Measurements from ENCODE around the gene GATA5. TPM values are rescaled to one million over a fixed set of nuclear protein-coding genes. Genes with fewer than 3 reads are reported as not detected.

The GATA5 gene
- total and polyA plus RNA-seq, 10 of the 15 experiments (the other 5 are each of a cell fraction or from before 2014, with no cell fraction given): not detected

- ChIA-PET SMC1A (ENCODE audit: uncharacterized antibody, unreplicated experiment) (no interaction called here), RAD21 (ENCODE audit: unreplicated experiment) (no interaction called here), POLR2A (no interaction called here), CTCF (no interaction called here)
- 17% methylated on average over 10 of the region's 10 CpGs for WGBS (ENCODE audit: insufficient coverage, insufficient replicate concordance, low lambda C conversion rate, missing lambda C conversion rate)
- Histone ChIP-seq H3K9ac (ENCODE audit: control insufficient read depth, insufficient read depth, low read length) (no peak overlapping the region), H3K9me3 (replicated peaks; ENCODE audit: control insufficient read depth, insufficient read depth, low read length) (no peaks in the 10 kb centered on the region), H3K27ac (ENCODE audit: control insufficient read depth, insufficient read depth) (no peak overlapping the region), H2AFZ (ENCODE audit: control insufficient read depth, low read depth, low read length) (no peak overlapping the region), H3K27me3 (replicated peaks in 1 of 2; ENCODE audit: control insufficient read depth in 2 of 2, insufficient read depth in 2 of 2, low read length in 1 of 2) (peaks cover 0 to 2% of the 10 kb centered on the region in 2 experiments; a peak in 2 of 4 replicates), H3K4me1 (ENCODE audit: control insufficient read depth, insufficient read depth, low read length) (no peaks in the 10 kb centered on the region), H3K4me3 (no peak overlapping the region), H3K79me2 (ENCODE audit: control insufficient read depth, insufficient read depth, low read length) (no peaks in the 10 kb centered on the region), H3K36me3 (ENCODE audit: control insufficient read depth in 2 of 2, insufficient read depth in 2 of 2, low read length in 1 of 2) (no peaks in the 10 kb centered on the region), H3K4me2 (ENCODE audit: control insufficient read depth, insufficient read depth) (no peak overlapping the region), H4K20me1 (ENCODE audit: control insufficient read depth, insufficient read depth) (no peaks in the 10 kb centered on the region)
- in situ Hi-C loops (cut with MboI) (no loop called here), intact Hi-C loops (cut with micrococcal nuclease; ENCODE audit: unreplicated experiment) (no loop called here)
- TF ChIP-seq SRF (IDR thresholded peaks at IDR 0.05; ENCODE audit: low read depth in 2 of 2, low read length in 2 of 2) (peak; percentile 50 to 76; a peak in 2 of 4 replicates), GABPA (IDR thresholded peaks at IDR 0.05; ENCODE audit: low read depth) (no peak), ATF3 (IDR thresholded peaks at IDR 0.05; ENCODE audit: borderline replicate concordance, extremely low read depth, low read depth, low read length) (no peak), USF1 (IDR thresholded peaks at IDR 0.05; ENCODE audit: borderline replicate concordance, extremely low read length, insufficient read depth, low read depth, low read length) (no peak), ELK1 (IDR thresholded peaks at IDR 0.05; ENCODE audit: low read depth, low read length) (peak; percentile 29; the same call in 1 of the 2 replicates)
- FAIRE-seq: no peak
- no peak for DNase-seq (ENCODE audit: low read depth, low spot score)
- no TSS peak for BruUV-seq (replicated peaks)
- 0 out of 3 replicates have a peak, but pooled peaks have one; percentile 21 for ATAC-seq
Measured at GRCh38 chr20:62448038-62448437, 27.8 kb downstream of the GATA5 start.
